Fibroblast of skin of left quadriceps (primary cell): ENCODE results near the gene LMTK2.
"Not testable (repeated sequence)": the region's sequence is repeated elsewhere in the genome, so short reads cannot be mapped to it uniquely, and the experiment has no call there.

Experiments used
- DNase-seq, 2 experiments: peaks; one replicate each; pipeline ENCODE4 v3.0.0-alpha.2; 2013; ENCODE audit warnings: low read depth in 2 of 2

LMTK2 gene

GRCh38 chr7:98105942-98106544 lies 619 bp upstream of the LMTK2 start:
- no peak for DNase-seq

- no peak for DNase-seq
These were observed 655 bp downstream of the LMTK2 start for GRCh38 chr7:98107313-98107721.

GRCh38 chr7:98110249-98111022 lies 3.8 kb downstream of the LMTK2 start:
- no peak for DNase-seq

- DNase-seq, result no peak
These were observed 5.4 kb downstream of the LMTK2 start for GRCh38 chr7:98112077-98112476.

- DNase-seq, result no peak
These were observed 9.3 kb downstream of the LMTK2 start for GRCh38 chr7:98115746-98116525.

- no peak for DNase-seq
These were observed 10.2 kb downstream of the LMTK2 start for GRCh38 chr7:98116656-98117461.

- DNase-seq, result peak; percentile 29 to 36
These were observed 12.7 kb downstream of the LMTK2 start for GRCh38 chr7:98119256-98119918.

GRCh38 chr7:98120559-98120958 lies 13.9 kb downstream of the LMTK2 start:
- no peak for DNase-seq

GRCh38 chr7:98121388-98121787 lies 14.7 kb downstream of the LMTK2 start:
- DNase-seq, result not testable (repeated sequence)

- DNase-seq, result no peak
These were observed 16.7 kb downstream of the LMTK2 start for GRCh38 chr7:98123365-98123696.

GRCh38 chr7:98125759-98126158 lies 19.1 kb downstream of the LMTK2 start:
- no peak for DNase-seq

GRCh38 chr7:98126311-98127142 lies 19.9 kb downstream of the LMTK2 start:
- DNase-seq, result no peak

GRCh38 chr7:98128346-98128745 lies 21.7 kb downstream of the LMTK2 start:
- DNase-seq, result no peak

- DNase-seq, result no peak
These were observed 24.3 kb downstream of the LMTK2 start for GRCh38 chr7:98130959-98131358.

- no peak for DNase-seq
These were observed 26.5 kb downstream of the LMTK2 start for GRCh38 chr7:98133181-98133580.

GRCh38 chr7:98133621-98134303 lies 27.1 kb downstream of the LMTK2 start:
- no peak for DNase-seq

GRCh38 chr7:98134420-98135228 lies 28.0 kb downstream of the LMTK2 start:
- no peak for DNase-seq

GRCh38 chr7:98135984-98136383 lies 29.3 kb downstream of the LMTK2 start:
- no peak for DNase-seq

- DNase-seq, result no peak
These were observed 29.8 kb downstream of the LMTK2 start for GRCh38 chr7:98136423-98136822.
